Measurements from ENCODE around the gene C22orf31.
A peak's percentile ranks its signal among the peaks of the same experiment; 100 is the strongest.

The C22orf31 gene

DNA sequence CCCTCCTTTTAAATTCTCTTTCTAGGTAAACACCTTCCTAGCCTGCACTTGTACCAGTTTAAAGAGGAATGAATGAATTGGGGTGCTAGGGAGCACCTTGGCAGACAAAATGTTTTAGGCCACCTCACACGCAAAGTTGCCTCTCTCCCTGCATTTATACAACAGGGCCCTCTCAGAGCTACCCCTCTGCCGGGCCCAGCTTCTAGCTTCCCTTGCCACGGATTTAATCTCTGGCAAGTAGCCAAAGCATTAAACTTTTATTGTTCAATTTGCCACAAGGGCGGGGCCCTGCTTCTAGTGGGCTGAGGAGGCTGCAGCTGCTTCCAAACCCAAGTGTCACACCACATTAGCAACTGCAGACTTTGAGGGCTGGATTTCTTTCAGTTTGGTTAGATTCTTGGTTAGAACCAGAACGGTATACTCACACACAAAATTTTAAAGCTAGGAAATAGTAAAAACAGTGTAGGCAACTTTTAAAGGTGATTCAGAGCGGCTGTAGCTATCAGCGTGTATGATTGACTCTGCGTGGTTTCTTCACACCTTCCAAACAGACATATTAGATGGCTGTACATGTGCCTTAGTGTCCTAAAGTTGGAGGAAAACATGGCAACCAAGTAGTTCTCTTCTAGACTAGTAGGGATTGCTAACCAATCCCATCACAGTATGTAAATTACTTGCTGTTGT, 17.7 kb upstream of the C22orf31 start:
- no peak overlapping the region for H3K4me3 ChIP-seq (ENCODE audit: low read length in 2 of 2)
- no peak overlapping the region for H3K27ac ChIP-seq (replicated peaks; ENCODE audit: low read length)
- H3K18ac ChIP-seq (ENCODE audit: low read length) = no peak overlapping the region
- DNase-seq (ENCODE audit: low spot score) = no peak
- no peak overlapping the region for H3K14ac ChIP-seq (ENCODE audit: low read length)
- no peak overlapping the region for H2BK12ac ChIP-seq (ENCODE audit: low read length)
- peaks cover 0 to 24% of the 10 kb centered on the region in 2 donors for H3K36me3 ChIP-seq (replicated peaks in 1 of 2; ENCODE audit: control insufficient read depth in 2 of 2, insufficient read depth in 2 of 2, low read length in 2 of 2)
- H3K4me2 ChIP-seq (ENCODE audit: insufficient read depth, low read length, poor library complexity, severe bottlenecking) = no peak overlapping the region
- H3K4me1 ChIP-seq (ENCODE audit: control insufficient read depth in 2 of 2, insufficient read depth in 1 of 2, low read depth in 1 of 2, low read length in 2 of 2) = peaks cover 2 to 7% of the 10 kb centered on the region in 2 donors
- no peaks in the 10 kb centered on the region for H3K79me1 ChIP-seq (ENCODE audit: low read depth, low read length)
- no peak overlapping the region for H2AFZ ChIP-seq (ENCODE audit: low read length)
- H4K91ac ChIP-seq (ENCODE audit: low read depth, low read length, poor library complexity) = no peak overlapping the region
- H3K27me3 ChIP-seq (ENCODE audit: control insufficient read depth in 3 of 3, insufficient read depth in 3 of 3, low read depth in 1 of 3, low read length in 3 of 3) = peaks cover 0 to 10% (median 0%) of the 10 kb centered on the region in 3 experiments
- no peak overlapping the region for H2AK5ac ChIP-seq (ENCODE audit: low read depth, low read length)
- WGBS, 2 donors (ENCODE audit: extremely low coverage in 2 of 2, insufficient read length in 2 of 2, insufficient replicate concordance in 1 of 2) = no CpG with 5 or more reads among the region's 8 CpGs
- H3K23ac ChIP-seq (ENCODE audit: low read depth, low read length, poor library complexity) = no peak overlapping the region
- H2BK5ac ChIP-seq (ENCODE audit: low read length) = no peak overlapping the region
- H3K9ac ChIP-seq (ENCODE audit: low read depth, low read length, poor library complexity) = no peak overlapping the region
- no peaks in the 10 kb centered on the region for H3K9me3 ChIP-seq (replicated peaks in 1 of 2; ENCODE audit: control insufficient read depth in 2 of 2, insufficient read depth in 1 of 2, low read depth in 1 of 2, low read length in 2 of 2)
- no peak overlapping the region for H3K4ac ChIP-seq (ENCODE audit: low read length)
- no peak overlapping the region for H2BK120ac ChIP-seq (ENCODE audit: low read depth, low read length)
- no peak overlapping the region for H2BK15ac ChIP-seq (ENCODE audit: low read length)
- H4K8ac ChIP-seq (ENCODE audit: low read depth, low read length) = no peak overlapping the region

DNA sequence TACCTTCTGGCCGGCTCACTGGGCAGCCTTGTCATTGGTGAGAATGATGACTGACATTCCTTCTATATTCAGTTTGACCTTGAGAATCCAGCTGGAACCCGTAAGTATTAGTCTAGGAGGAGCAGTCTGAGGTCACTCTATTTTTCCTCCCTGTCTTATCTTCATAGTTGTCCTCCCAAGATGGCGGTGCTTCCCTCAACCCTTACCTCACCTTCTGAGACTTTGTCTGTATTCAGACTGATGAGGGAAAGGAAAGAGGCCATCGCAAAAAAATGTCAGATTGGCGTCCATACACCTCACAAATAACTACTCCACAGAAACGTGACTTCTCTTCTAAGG, 17.2 kb upstream of the C22orf31 start:
- H4K8ac ChIP-seq (ENCODE audit: low read depth, low read length) = no peak overlapping the region
- no peak overlapping the region for H3K4ac ChIP-seq (ENCODE audit: low read length)
- H3K9ac ChIP-seq (ENCODE audit: low read depth, low read length, poor library complexity) = no peak overlapping the region
- no peak overlapping the region for H3K23ac ChIP-seq (ENCODE audit: low read depth, low read length, poor library complexity)
- DNase-seq (ENCODE audit: low spot score) = no peak
- no peak overlapping the region for H2AFZ ChIP-seq (ENCODE audit: low read length)
- H2BK5ac ChIP-seq (ENCODE audit: low read length) = no peak overlapping the region
- no peak overlapping the region for H3K4me2 ChIP-seq (ENCODE audit: insufficient read depth, low read length, poor library complexity, severe bottlenecking)
- no peaks in the 10 kb centered on the region for H3K79me1 ChIP-seq (ENCODE audit: low read depth, low read length)
- no peaks in the 10 kb centered on the region for H3K9me3 ChIP-seq (replicated peaks in 1 of 2; ENCODE audit: control insufficient read depth in 2 of 2, insufficient read depth in 1 of 2, low read depth in 1 of 2, low read length in 2 of 2)
- no peak overlapping the region for H3K4me3 ChIP-seq (ENCODE audit: low read length in 2 of 2)
- WGBS, 2 donors (ENCODE audit: extremely low coverage in 2 of 2, insufficient read length in 2 of 2, insufficient replicate concordance in 1 of 2) = no CpG with 5 or more reads among the region's 6 CpGs
- peaks cover 0 to 16% (median 3%) of the 10 kb centered on the region in 3 experiments for H3K27me3 ChIP-seq (ENCODE audit: control insufficient read depth in 3 of 3, insufficient read depth in 3 of 3, low read depth in 1 of 3, low read length in 3 of 3)
- H3K14ac ChIP-seq (ENCODE audit: low read length) = no peak overlapping the region
- H2AK5ac ChIP-seq (ENCODE audit: low read depth, low read length) = no peak overlapping the region
- no peak overlapping the region for H4K91ac ChIP-seq (ENCODE audit: low read depth, low read length, poor library complexity)
- peaks cover 5 to 10% of the 10 kb centered on the region in 2 donors for H3K4me1 ChIP-seq (ENCODE audit: control insufficient read depth in 2 of 2, insufficient read depth in 1 of 2, low read depth in 1 of 2, low read length in 2 of 2)
- no peak overlapping the region for H2BK12ac ChIP-seq (ENCODE audit: low read length)
- H3K18ac ChIP-seq (ENCODE audit: low read length) = no peak overlapping the region
- H3K27ac ChIP-seq (replicated peaks; ENCODE audit: low read length) = no peak overlapping the region
- peaks cover 0 to 24% of the 10 kb centered on the region in 2 donors for H3K36me3 ChIP-seq (replicated peaks in 1 of 2; ENCODE audit: control insufficient read depth in 2 of 2, insufficient read depth in 2 of 2, low read length in 2 of 2)
- no peak overlapping the region for H2BK120ac ChIP-seq (ENCODE audit: low read depth, low read length)
- no peak overlapping the region for H2BK15ac ChIP-seq (ENCODE audit: low read length)

DNA sequence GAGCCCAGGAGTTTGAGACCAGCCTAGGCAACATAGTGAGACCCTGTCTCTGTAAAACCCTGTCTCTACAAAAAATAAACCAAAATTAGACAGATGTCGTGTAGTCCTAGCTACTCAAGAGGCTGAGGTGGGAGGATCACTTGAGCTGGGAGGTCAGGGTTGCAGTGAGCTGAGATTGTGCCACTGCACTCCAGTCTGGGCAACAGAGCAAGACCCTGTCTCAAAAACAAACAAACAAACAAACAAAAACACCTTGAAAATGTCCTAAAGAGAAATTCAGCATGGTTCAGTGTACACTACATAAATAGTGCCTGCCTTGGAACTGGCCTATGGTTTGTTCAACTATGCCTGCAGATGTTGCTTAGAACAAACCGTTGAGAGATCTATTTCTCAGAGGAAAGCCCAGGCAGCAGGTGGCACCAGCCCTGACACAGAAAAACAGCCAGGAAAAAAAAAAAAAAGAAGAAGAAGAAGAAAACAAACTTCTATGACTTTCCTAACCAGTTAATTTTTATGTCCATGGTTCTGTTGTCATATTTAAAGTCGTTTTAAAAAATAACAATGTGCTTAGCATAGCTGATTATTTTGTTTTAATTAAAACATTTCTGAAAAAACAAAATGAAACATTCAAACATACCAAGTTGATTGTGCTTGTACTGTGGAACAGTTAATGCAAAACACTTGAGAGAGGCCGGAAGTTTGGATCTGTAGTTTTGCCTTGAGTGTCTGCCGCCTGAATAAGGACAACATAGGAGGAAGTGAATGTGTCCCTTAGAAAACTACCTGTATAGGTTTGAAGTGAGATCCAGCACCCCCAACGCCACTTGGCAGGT, 16.6 kb upstream of the C22orf31 start:
- no peak overlapping the region for H3K4ac ChIP-seq (ENCODE audit: low read length)
- H2BK120ac ChIP-seq (ENCODE audit: low read depth, low read length) = no peak overlapping the region
- H2AFZ ChIP-seq (ENCODE audit: low read length) = no peak overlapping the region
- no peaks in the 10 kb centered on the region for H3K79me1 ChIP-seq (ENCODE audit: low read depth, low read length)
- H2BK5ac ChIP-seq (ENCODE audit: low read length) = no peak overlapping the region
- WGBS, 2 donors (ENCODE audit: extremely low coverage in 2 of 2, insufficient read length in 2 of 2, insufficient replicate concordance in 1 of 2) = no CpG with 5 or more reads among the region's 6 CpGs
- H3K27ac ChIP-seq (replicated peaks; ENCODE audit: low read length) = no peak overlapping the region
- no peak overlapping the region for H2AK5ac ChIP-seq (ENCODE audit: low read depth, low read length)
- H3K4me1 ChIP-seq (ENCODE audit: control insufficient read depth in 2 of 2, insufficient read depth in 1 of 2, low read depth in 1 of 2, low read length in 2 of 2) = peaks cover 5 to 10% of the 10 kb centered on the region in 2 donors
- H3K4me2 ChIP-seq (ENCODE audit: insufficient read depth, low read length, poor library complexity, severe bottlenecking) = no peak overlapping the region
- H3K27me3 ChIP-seq (ENCODE audit: control insufficient read depth in 3 of 3, insufficient read depth in 3 of 3, low read depth in 1 of 3, low read length in 3 of 3) = peaks cover 0 to 21% (median 8%) of the 10 kb centered on the region in 3 experiments
- H2BK15ac ChIP-seq (ENCODE audit: low read length) = no peak overlapping the region
- H3K4me3 ChIP-seq (ENCODE audit: low read length in 2 of 2) = no peak overlapping the region
- H3K18ac ChIP-seq (ENCODE audit: low read length) = no peak overlapping the region
- H2BK12ac ChIP-seq (ENCODE audit: low read length) = no peak overlapping the region
- no peaks in the 10 kb centered on the region for H3K9me3 ChIP-seq (replicated peaks in 1 of 2; ENCODE audit: control insufficient read depth in 2 of 2, insufficient read depth in 1 of 2, low read depth in 1 of 2, low read length in 2 of 2)
- H3K23ac ChIP-seq (ENCODE audit: low read depth, low read length, poor library complexity) = no peak overlapping the region
- H3K36me3 ChIP-seq (replicated peaks in 1 of 2; ENCODE audit: control insufficient read depth in 2 of 2, insufficient read depth in 2 of 2, low read length in 2 of 2) = peaks cover 0 to 24% of the 10 kb centered on the region in 2 donors
- no peak overlapping the region for H3K14ac ChIP-seq (ENCODE audit: low read length)
- H4K8ac ChIP-seq (ENCODE audit: low read depth, low read length) = no peak overlapping the region
- H4K91ac ChIP-seq (ENCODE audit: low read depth, low read length, poor library complexity) = no peak overlapping the region
- H3K9ac ChIP-seq (ENCODE audit: low read depth, low read length, poor library complexity) = no peak overlapping the region
- no peak for DNase-seq (ENCODE audit: low spot score)

DNA sequence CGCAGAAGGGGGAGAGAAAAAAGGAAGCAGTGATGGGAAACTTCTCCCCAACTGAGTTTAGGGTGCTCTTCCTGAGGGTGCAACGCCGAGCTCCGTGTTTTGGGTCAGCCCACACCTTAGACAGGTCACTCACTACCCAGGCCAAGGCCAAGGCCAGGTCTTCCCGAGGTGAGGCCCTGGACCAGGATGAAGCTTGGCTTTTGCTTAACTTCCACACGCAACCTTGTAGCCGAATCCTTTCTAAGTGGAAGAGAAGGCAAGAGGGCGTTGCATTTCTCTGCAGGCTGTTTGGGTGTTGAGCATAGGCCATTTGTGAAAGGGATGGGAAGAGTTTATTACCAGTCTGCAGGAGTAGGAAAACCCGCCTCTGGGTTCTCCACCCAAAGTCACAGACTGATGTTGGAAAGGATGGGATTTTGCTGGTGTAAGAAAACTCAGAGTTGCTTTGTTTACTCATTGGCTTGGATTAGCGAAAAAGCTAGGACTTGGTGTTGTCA, 12.7 kb upstream of the C22orf31 start:
- no peak overlapping the region for H2AK5ac ChIP-seq (ENCODE audit: low read depth, low read length)
- H3K23ac ChIP-seq (ENCODE audit: low read depth, low read length, poor library complexity) = no peak overlapping the region
- H3K36me3 ChIP-seq (replicated peaks in 1 of 2; ENCODE audit: control insufficient read depth in 2 of 2, insufficient read depth in 2 of 2, low read length in 2 of 2) = peaks cover 0 to 24% of the 10 kb centered on the region in 2 donors
- WGBS, 2 donors (ENCODE audit: extremely low coverage in 2 of 2, insufficient read length in 2 of 2, insufficient replicate concordance in 1 of 2) = no CpG with 5 or more reads among the region's 10 CpGs
- no peak overlapping the region for H4K91ac ChIP-seq (ENCODE audit: low read depth, low read length, poor library complexity)
- H3K27ac ChIP-seq (replicated peaks; ENCODE audit: low read length) = no peak overlapping the region
- no peaks in the 10 kb centered on the region for H3K79me1 ChIP-seq (ENCODE audit: low read depth, low read length)
- H3K14ac ChIP-seq (ENCODE audit: low read length) = no peak overlapping the region
- H3K4ac ChIP-seq (ENCODE audit: low read length) = no peak overlapping the region
- H2BK15ac ChIP-seq (ENCODE audit: low read length) = no peak overlapping the region
- H2BK120ac ChIP-seq (ENCODE audit: low read depth, low read length) = no peak overlapping the region
- H2BK12ac ChIP-seq (ENCODE audit: low read length) = no peak overlapping the region
- H3K9ac ChIP-seq (ENCODE audit: low read depth, low read length, poor library complexity) = no peak overlapping the region
- H3K9me3 ChIP-seq (replicated peaks in 1 of 2; ENCODE audit: control insufficient read depth in 2 of 2, insufficient read depth in 1 of 2, low read depth in 1 of 2, low read length in 2 of 2) = no peaks in the 10 kb centered on the region
- no peak overlapping the region for H4K8ac ChIP-seq (ENCODE audit: low read depth, low read length)
- peaks cover 0 to 54% (median 14%) of the 10 kb centered on the region in 3 experiments for H3K27me3 ChIP-seq (ENCODE audit: control insufficient read depth in 3 of 3, insufficient read depth in 3 of 3, low read depth in 1 of 3, low read length in 3 of 3)
- H2BK5ac ChIP-seq (ENCODE audit: low read length) = no peak overlapping the region
- peaks cover 7 to 10% of the 10 kb centered on the region in 2 donors for H3K4me1 ChIP-seq (ENCODE audit: control insufficient read depth in 2 of 2, insufficient read depth in 1 of 2, low read depth in 1 of 2, low read length in 2 of 2)
- peak overlapping the region; percentile 87 for H3K4me2 ChIP-seq (ENCODE audit: insufficient read depth, low read length, poor library complexity, severe bottlenecking)
- H3K18ac ChIP-seq (ENCODE audit: low read length) = no peak overlapping the region
- no peak for DNase-seq (ENCODE audit: low spot score)
- peak overlapping the region in 1 of 2 donors; percentile 87 for H3K4me3 ChIP-seq (ENCODE audit: low read length in 2 of 2)
- H2AFZ ChIP-seq (ENCODE audit: low read length) = peak overlapping the region; percentile 80

Measured in neuronal stem cell (in vitro differentiated cells).